ENCODE results near the gene OPN3. TPM values are rescaled to one million over a fixed set of nuclear protein-coding genes. Genes with fewer than 3 reads are reported as not detected.

OPN3 gene
- total and polyA plus RNA-seq, 9 of the 15 experiments (the other 6 are each of a cell fraction or from before 2014, with no cell fraction given), result 4.2 to 34.6 (median 17.0) TPM

DNA sequence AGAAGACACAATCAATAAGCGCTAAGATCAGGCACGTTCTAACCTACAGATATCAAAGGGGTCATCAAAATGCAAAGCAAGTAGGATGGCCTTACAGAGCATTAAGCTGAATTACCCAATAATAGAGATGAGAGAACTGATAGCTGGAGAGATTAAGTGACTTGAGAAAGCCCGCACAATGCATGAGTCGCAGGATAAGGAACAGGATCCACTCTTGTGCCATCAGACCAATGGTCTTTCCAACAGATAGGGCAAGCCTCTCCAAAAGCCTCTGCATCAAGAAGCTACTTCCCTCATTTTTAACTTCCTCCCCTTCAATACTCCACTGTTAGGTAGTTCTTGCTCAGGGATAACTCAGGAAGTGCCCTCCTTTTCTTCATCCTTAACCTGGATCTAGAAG, 2.6 kb downstream of the OPN3 start:
- H3K79me2 ChIP-seq (ENCODE audit: control insufficient read depth, insufficient read depth, low read length), result peaks cover 75% of the 10 kb centered on the region
- H3K4me2 ChIP-seq (ENCODE audit: insufficient read depth, low read length), result peak overlapping the region; percentile 98
- no peaks in the 10 kb centered on the region for H3K27me3 ChIP-seq (ENCODE audit: control insufficient read depth in 2 of 2, insufficient read depth in 2 of 2, low read length in 2 of 2)
- peaks cover 52% of the 10 kb centered on the region for H3K36me3 ChIP-seq (ENCODE audit: control insufficient read depth, insufficient read depth, low read length)
- peaks cover 3% of the 10 kb centered on the region; the same call in 1 of the 2 replicates for H4K20me1 ChIP-seq (replicated peaks; ENCODE audit: control insufficient read depth, insufficient read depth, low read length)
- H3K4me1 ChIP-seq (replicated peaks in 1 of 2; ENCODE audit: control insufficient read depth in 2 of 2, insufficient read depth in 2 of 2, low read length in 2 of 2), result peaks cover 7 to 9% of the 10 kb centered on the region in 2 experiments
- peak overlapping the region; percentile 26; the same call in 1 of the 3 replicates for H3K27ac ChIP-seq (ENCODE audit: extremely low read depth, low read depth, low read length)
- DNase-seq (ENCODE audit: extremely low read depth in 1 of 4, low spot score in 3 of 4) (peak in 2 of 4 experiments; percentile 18 to 49), FAIRE-seq (peak; percentile 37), ATAC-seq (peak; percentile 1; the same call in 2 of the 3 replicates)
- H3K9me1 ChIP-seq (ENCODE audit: control insufficient read depth, insufficient read depth, low read length), result no peaks in the 10 kb centered on the region
- peak overlapping the region; percentile 84 to 86; a peak in 3 of 4 replicates for H3K9ac ChIP-seq (ENCODE audit: insufficient read depth in 1 of 2, low read depth in 2 of 2, low read length in 2 of 2)
- 12% methylated on average over 4 of the region's 4 CpGs for WGBS (ENCODE audit: insufficient coverage, low coverage, missing lambda C conversion rate)
- H3K4me3 ChIP-seq, result peak overlapping the region; percentile 88
- in situ Hi-C loops (cut with MboI), result no loop called here
- ChIA-PET CTCF (ENCODE audit: low intra/inter-chr PET ratio) (no interaction called here), POLR2A (interaction anchor here (1.1 to 1.9 kb wide), 5 partner anchors 8 to 205 kb away, joined by 4 to 8 read pairs (median 6); no protein-coding TSS in a partner anchor)
- BruUV-seq (replicated peaks), result no TSS peak
- no peak overlapping the region for H2AFZ ChIP-seq (ENCODE audit: low read depth, low read length)
- intact Hi-C loops (cut with micrococcal nuclease), result loop anchor here (1.0 to 5.0 kb wide), 2 partner anchors 59 to 80 kb away; no protein-coding TSS in a partner anchor
- peaks cover 21% of the 10 kb centered on the region for H3K9me3 ChIP-seq (replicated peaks; ENCODE audit: control insufficient read depth, insufficient read depth, low read depth, low read length)
- TF ChIP-seq CREB3L1 (IDR thresholded peaks at IDR 0.05; ENCODE audit: borderline replicate concordance, low read depth) (no peak), ZNF717 (CRISPR knock-in tag; IDR thresholded peaks at IDR 0.05) (no peak), ZNF584 (CRISPR knock-in tag; IDR thresholded peaks at IDR 0.05; ENCODE audit: low read depth) (no peak), MCM5 (IDR thresholded peaks at IDR 0.05; ENCODE audit: low read depth) (no peak), SOX6 (IDR thresholded peaks at IDR 0.05) (peak; percentile 40; the same call in 1 of the 2 replicates), SMARCA4 (IDR thresholded peaks at IDR 0.05) (peak; percentile 23; the same call in 1 of the 2 replicates), CEBPG (CRISPR knock-in tag; IDR thresholded peaks at IDR 0.05) (no peak), CEBPG (tag; conservative IDR thresholded peaks at IDR 0.05 in 1 of 2, IDR thresholded peaks at IDR 0.05 in 1 of 2) (peak in 1 of 2 experiments; percentile 34; a peak in 1 of 4 replicates), DPF2 (IDR thresholded peaks at IDR 0.05) (peak; percentile 27; the same call in 1 of the 2 replicates), ZNF695 (CRISPR knock-in tag; IDR thresholded peaks at IDR 0.05) (no peak), RBM14 (IDR thresholded peaks at IDR 0.05; ENCODE audit: borderline replicate concordance, insufficient read depth, low read depth, low read length) (no peak), CEBPB (tag; IDR thresholded peaks at IDR 0.05) (peak; percentile 77), SPI1 (IDR thresholded peaks at IDR 0.05; ENCODE audit: borderline replicate concordance, low read depth, low read length) (peak; percentile 79; the same call in 1 of the 2 replicates), CTBP1 (IDR thresholded peaks at IDR 0.05; ENCODE audit: borderline replicate concordance) (peak; percentile 28; the same call in 1 of the 2 replicates), ZNF324 (CRISPR knock-in tag; IDR thresholded peaks at IDR 0.05) (no peak)
- TF ChIP-seq, protein P1, sequence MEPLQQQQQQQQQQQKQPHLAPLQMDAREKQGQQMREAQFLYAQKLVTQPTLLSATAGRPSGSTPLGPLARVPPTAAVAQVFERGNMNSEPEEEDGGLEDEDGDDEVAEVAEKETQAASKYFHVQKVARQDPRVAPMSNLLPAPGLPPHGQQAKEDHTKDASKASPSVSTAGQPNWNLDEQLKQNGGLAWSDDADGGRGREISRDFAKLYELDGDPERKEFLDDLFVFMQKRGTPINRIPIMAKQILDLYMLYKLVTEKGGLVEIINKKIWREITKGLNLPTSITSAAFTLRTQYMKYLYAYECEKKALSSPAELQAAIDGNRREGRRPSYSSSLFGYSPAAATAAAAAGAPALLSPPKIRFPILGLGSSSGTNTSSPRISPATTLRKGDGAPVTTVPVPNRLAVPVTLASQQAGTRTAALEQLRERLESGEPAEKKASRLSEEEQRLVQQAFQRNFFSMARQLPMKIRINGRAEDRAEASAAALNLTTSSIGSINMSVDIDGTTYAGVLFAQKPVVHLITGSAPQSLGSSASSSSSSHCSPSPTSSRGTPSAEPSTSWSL (CRISPR knock-in tag; IDR thresholded peaks at IDR 0.05; ENCODE audit: borderline replicate concordance), result no peak
- TF ChIP-seq, protein P2, sequence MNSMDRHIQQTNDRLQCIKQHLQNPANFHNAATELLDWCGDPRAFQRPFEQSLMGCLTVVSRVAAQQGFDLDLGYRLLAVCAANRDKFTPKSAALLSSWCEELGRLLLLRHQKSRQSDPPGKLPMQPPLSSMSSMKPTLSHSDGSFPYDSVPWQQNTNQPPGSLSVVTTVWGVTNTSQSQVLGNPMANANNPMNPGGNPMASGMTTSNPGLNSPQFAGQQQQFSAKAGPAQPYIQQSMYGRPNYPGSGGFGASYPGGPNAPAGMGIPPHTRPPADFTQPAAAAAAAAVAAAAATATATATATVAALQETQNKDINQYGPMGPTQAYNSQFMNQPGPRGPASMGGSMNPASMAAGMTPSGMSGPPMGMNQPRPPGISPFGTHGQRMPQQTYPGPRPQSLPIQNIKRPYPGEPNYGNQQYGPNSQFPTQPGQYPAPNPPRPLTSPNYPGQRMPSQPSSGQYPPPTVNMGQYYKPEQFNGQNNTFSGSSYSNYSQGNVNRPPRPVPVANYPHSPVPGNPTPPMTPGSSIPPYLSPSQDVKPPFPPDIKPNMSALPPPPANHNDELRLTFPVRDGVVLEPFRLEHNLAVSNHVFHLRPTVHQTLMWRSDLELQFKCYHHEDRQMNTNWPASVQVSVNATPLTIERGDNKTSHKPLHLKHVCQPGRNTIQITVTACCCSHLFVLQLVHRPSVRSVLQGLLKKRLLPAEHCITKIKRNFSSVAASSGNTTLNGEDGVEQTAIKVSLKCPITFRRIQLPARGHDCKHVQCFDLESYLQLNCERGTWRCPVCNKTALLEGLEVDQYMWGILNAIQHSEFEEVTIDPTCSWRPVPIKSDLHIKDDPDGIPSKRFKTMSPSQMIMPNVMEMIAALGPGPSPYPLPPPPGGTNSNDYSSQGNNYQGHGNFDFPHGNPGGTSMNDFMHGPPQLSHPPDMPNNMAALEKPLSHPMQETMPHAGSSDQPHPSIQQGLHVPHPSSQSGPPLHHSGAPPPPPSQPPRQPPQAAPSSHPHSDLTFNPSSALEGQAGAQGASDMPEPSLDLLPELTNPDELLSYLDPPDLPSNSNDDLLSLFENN (IDR thresholded peaks at IDR 0.05; ENCODE audit: low read depth in 2 of 2, low read length in 2 of 2), result no peak
